GM12864 (cell line): ENCODE measurements around the gene MORN1.

Source experiments
- DNase-seq: peaks from one replicate; pipeline ENCODE4 v3.0.0-alpha.2; 2011; ENCODE audit warnings: low read depth
- H3K4me3 ChIP-seq: 2 replicates; pipeline ENCODE4 v1.5.1; 2011; ENCODE audit warnings: mild to moderate bottlenecking, low read depth, low read length, control low read depth
- CTCF ChIP-seq: IDR thresholded peaks from 2 replicates; pipeline ENCODE4 v1.5.1; 2011; ENCODE audit warnings: low read depth, mild to moderate bottlenecking, moderate library complexity, low read length, control low read depth, inconsistent platforms; ENCODE audit errors: missing control alignments

Gene MORN1

GRCh38 chr1:2320760-2321667 lies 70.3 kb downstream of the MORN1 start:
- DNase-seq, result no peak
- no peak for TF ChIP-seq CTCF
- no peak overlapping the region for H3K4me3 ChIP-seq

GRCh38 chr1:2320006-2320405 lies 71.3 kb downstream of the MORN1 start:
- TF ChIP-seq CTCF, result no peak
- H3K4me3 ChIP-seq, result no peak overlapping the region
- DNase-seq, result no peak

GRCh38 chr1:2319291-2319690 lies 72.1 kb downstream of the MORN1 start:
- TF ChIP-seq CTCF, result no peak
- H3K4me3 ChIP-seq, result no peak overlapping the region
- no peak for DNase-seq

- DNase-seq, result no peak
- TF ChIP-seq CTCF, result no peak
- H3K4me3 ChIP-seq, result no peak overlapping the region
Observed at GRCh38 chr1:2318314-2319278, 72.8 kb downstream of the MORN1 start.

- TF ChIP-seq CTCF, result no peak
- no peak for DNase-seq
- no peak overlapping the region for H3K4me3 ChIP-seq
Observed at GRCh38 chr1:2317230-2318065, 73.9 kb downstream of the MORN1 start.

- TF ChIP-seq CTCF, result no peak
- no peak overlapping the region for H3K4me3 ChIP-seq
- no peak for DNase-seq
Observed at GRCh38 chr1:2316451-2316961, 74.8 kb downstream of the MORN1 start.
